ENCODE results near the gene GSTM5.
"Not testable (repeated sequence)": the region's sequence is repeated elsewhere in the genome, so short reads cannot be mapped to it uniquely, and the experiment has no call there.

Gene GSTM5

DNA sequence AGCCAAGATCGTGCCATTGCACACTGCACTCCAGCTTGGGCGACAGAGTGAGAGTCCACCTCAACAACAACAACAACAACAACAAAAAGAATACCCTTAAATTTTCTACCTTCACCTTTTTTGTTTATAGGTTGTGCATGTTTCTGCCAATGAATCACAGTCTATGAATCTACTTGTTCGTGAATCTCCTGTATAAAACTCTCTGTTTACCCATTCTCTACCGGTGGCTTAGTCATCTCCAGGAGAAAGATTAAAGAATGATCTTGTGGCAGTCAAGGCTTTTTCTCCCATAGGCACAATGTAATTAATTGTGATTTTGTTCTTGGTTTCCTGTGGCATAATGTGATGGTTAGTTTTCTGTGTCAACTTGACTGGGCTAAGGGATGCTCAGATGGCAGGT lies 14.2 kb upstream of the GSTM5 start:
- DNase-seq = not testable (repeated sequence)

DNA sequence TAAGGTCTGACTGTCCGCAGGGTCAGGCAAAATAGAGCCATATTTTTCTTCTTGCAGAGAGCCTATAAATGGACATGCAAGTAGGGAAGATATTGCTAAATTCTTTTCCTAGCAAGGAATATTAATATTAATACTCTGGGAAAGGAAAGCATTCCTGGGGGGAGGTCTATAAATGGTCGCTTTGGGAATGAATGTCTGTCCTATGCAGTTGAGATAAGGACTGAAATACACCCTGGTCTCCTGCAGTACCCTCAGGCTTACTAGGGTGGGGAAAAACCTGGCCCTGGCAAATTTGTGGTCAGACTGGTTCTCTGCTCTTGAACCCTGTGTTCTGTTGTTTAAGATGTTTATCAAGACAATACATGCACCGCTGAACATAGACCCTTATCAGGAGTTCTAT lies 9.1 kb upstream of the GSTM5 start:
- DNase-seq = not testable (repeated sequence)

GRCh38 chr1:109704173-109704572 lies 7.9 kb upstream of the GSTM5 start:
- DNase-seq = no peak

GRCh38 chr1:109705411-109705810 lies 6.6 kb upstream of the GSTM5 start:
- DNase-seq = no peak

- DNase-seq = not testable (repeated sequence)
These were observed 3.1 kb upstream of the GSTM5 start for GRCh38 chr1:109708949-109709348.

DNA sequence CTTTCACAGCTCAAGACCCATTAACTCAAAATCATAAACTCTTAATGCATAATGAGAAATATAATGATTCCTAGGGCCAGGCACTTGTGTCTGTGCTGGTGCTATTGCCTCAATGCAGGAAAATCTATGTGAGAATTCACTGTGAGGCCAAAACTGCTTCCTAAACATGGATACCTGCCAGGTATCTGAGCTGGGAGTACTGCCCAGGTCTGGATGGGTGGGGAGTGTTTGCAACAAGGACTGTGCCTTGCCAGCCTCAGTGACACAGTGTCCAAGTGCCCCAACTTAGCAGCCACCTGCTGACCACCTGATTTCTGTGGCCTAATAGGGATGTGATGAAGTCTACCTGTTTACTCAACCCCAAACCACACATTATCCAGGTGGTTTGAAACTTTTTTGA lies 2.2 kb upstream of the GSTM5 start:
- DNase-seq = not testable (repeated sequence)

DNA sequence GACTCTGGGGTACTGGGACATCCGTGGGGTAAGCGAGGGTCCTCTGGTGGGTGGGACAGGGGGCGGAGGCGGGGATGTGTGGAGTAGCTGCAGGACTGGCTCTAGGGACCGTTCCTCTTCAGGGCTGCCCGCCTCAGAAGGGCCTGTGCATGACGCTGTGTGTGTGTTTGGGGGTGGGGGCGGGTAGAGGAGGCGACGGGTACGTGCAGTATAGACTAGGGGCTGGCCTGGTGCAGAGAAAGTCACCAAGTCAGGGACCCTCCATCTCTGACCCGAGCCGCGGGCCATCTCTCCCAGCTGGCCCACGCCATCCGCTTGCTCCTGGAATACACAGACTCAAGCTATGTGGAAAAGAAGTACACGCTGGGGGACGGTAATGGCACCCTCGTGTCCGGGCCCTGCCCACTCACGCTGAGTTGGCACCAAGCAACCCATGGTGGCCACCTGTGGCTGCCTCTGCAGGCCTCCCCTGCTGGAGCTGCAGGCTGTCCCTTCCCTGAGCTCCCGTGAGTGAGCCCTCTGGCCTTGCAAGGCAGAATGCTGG lies 342 bp downstream of the GSTM5 start:
- no peak for DNase-seq

GRCh38 chr1:109713636-109714035 lies 1.6 kb downstream of the GSTM5 start:
- no peak for DNase-seq

GRCh38 chr1:109714661-109715372 lies 2.8 kb downstream of the GSTM5 start:
- no peak for DNase-seq

GRCh38 chr1:109716121-109716520 lies 4.1 kb downstream of the GSTM5 start:
- DNase-seq = no peak

- DNase-seq = no peak
These were observed 4.6 kb downstream of the GSTM5 start for GRCh38 chr1:109716570-109717090.

- no peak for DNase-seq
These were observed 5.7 kb downstream of the GSTM5 start for GRCh38 chr1:109717729-109718128.

- no peak for DNase-seq
These were observed 6.4 kb downstream of the GSTM5 start for GRCh38 chr1:109718495-109718894.

DNA sequence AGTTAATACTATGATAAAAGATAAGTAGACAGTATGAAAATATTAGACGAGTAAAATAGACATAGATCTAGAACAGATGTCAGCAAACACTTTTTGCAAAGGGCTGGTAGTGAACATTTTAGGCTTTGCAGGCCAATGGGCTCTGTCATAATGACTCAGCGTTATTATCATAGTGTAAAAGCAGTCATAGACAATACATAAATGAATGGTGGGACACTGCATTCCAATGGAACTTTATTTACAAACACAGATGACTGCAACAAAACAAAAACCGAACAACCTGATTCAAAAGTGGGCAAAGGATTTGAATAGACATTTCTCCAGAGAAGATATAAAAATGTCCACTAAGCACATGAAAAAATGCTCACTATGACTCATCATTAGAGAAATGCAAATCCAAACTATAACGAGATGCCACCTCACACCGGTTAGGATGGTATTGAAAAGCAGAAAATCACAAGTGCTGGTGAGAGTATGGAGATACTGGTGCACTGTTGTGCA lies 7.3 kb downstream of the GSTM5 start:
- DNase-seq = no peak

DNA sequence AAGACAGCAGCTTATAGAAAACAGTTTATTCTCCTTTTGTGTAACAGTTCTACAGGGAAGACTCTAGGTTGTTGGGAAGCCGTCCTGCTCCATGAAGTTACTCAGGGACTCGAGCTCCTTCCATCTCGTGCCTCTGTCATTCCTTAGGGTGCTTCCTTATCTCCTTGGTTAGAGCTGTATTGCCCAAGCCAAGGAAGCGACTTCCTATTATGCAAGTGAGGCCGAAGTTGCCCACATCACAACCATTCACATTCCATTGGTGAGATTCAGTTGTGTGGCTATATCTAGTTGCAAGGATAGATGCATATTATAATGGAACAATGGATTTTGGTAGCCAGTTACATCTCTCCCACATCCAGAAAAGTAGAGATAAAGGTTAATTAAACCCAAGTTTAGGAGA lies 9.0 kb downstream of the GSTM5 start:
- DNase-seq = no peak

GRCh38 chr1:109721971-109722370 lies 9.9 kb downstream of the GSTM5 start:
- DNase-seq = no peak

DNA sequence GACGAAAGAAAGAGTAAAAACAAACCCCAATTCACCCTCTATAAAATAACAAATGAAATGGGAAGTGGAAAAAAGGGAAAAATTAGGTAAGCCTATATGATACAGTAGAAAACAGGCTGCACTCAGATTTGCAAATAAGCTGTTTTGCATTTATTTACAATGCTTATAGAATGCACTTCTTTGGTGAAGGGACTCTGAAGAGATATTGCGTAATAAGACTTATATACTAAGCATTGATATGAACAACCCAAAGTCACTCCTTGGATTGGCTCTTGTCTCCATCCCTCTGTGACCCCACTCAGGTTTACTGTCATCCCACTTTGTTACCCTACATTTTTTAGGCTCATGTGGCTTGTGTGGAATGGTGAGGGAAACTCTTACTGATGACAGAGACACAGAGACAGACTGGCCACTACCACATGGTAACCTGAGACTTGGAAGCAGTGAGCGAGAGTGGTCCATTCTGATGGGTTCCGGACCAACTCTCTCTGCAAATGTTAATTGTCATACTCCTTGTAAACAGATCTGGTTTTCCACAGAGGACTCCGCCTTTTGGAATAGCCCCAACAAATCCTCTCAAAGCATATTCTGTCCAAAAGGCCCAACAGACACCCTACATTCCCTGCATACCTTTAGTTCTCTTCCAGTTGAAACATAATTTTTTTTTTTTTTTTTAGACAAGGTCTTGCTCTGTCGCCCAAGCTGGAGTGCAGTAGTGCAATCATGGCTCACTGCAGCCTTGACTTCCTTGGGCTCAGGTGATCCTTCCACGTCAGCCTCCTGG lies 11.0 kb downstream of the GSTM5 start:
- no peak for DNase-seq

DNA sequence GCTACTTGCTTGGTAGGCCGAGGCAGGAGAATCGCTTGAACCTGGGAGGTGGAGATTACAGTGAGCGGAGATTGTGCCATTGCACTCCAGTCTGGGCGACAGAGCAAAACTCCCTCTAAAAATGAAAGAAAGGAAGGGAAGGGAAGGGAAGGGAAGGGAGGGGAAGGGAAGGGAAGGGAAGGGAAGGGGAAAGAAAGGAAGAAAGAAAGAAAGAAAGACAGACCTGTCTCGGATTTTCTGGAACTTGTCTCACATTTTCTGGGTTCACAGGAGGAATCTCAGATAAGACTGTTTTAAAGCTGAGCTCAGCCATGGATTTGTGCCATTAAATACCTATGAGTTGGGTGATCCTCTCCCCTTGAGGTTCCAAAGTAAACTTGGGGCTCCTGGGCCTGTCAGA lies 12.9 kb downstream of the GSTM5 start:
- no peak for DNase-seq

GRCh38 chr1:109725510-109725909 lies 13.5 kb downstream of the GSTM5 start:
- DNase-seq = no peak

DNA sequence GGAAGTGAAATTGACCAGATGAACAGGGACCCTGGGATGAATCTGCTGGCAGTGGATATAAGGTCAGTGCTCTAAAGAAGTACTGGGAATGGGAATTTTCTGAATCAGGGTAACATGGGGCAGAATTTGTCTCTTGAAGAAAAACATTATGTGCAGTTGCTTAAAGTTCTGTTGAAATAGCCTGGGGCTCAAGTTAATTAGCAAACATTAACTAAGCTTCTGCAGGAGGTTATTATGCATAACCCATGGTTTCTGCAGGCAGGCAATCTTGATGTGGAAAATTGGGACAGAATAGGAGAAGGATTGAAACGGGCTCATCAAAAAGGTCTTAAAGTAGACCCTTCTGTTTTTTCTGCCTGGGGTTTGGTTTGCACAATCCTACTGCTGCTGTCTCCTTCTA lies 14.0 kb downstream of the GSTM5 start:
- DNase-seq = no peak

- DNase-seq = no peak
These were observed 14.8 kb downstream of the GSTM5 start for GRCh38 chr1:109726728-109727373.

- DNase-seq = no peak
These were observed 16.8 kb downstream of the GSTM5 start for GRCh38 chr1:109728870-109729269.

GRCh38 chr1:109730666-109731065 lies 18.6 kb downstream of the GSTM5 start:
- DNase-seq = no peak
